Calu3 (cell line): ENCODE results near the gene SRSF12. TPM values are rescaled to one million over a fixed set of nuclear protein-coding genes. Genes with fewer than 3 reads are reported as not detected.

Experiments
- BruUV-seq: library from RNA; stranded (reverse); fragments of 400-500 nt; replicated peaks from 2 replicates; lab custom pipeline; 2021; lab: Mats Ljungman, UMichigan
- CTCF ChIA-PET: fragments of 300-600 bp; sonication (Branson Sonifier 250); formaldehyde crosslinking; loops from one replicate; lab custom pipeline; 2022; ENCODE audit warnings: antibody characterized with exemption; lab: Charles Lee
- DNase-seq: peaks from one replicate; pipeline ENCODE4 v3.0.0; 2022
- H3K27ac Mint-ChIP-seq: one replicate; pipeline ENCODE4 v1.8.0; 2022; ENCODE audit warnings: mixed read lengths; ENCODE audit not compliant: unreplicated experiment
- H3K27me3 Mint-ChIP-seq: one replicate; pipeline ENCODE4 v1.8.0; 2022; ENCODE audit warnings: mixed read lengths; ENCODE audit not compliant: unreplicated experiment
- H3K36me3 Mint-ChIP-seq: one replicate; pipeline ENCODE4 v1.8.0; 2022; ENCODE audit warnings: mild to moderate bottlenecking, moderate library complexity, mixed read lengths; ENCODE audit not compliant: insufficient read depth, unreplicated experiment
- H3K4me1 Mint-ChIP-seq: one replicate; pipeline ENCODE4 v1.8.0; 2022; ENCODE audit warnings: mild to moderate bottlenecking, low read depth, mixed read lengths; ENCODE audit not compliant: unreplicated experiment
- H3K4me3 Mint-ChIP-seq: one replicate; pipeline ENCODE4 v1.8.0; 2022; ENCODE audit warnings: mild to moderate bottlenecking, low read depth, moderate library complexity, mixed read lengths; ENCODE audit not compliant: unreplicated experiment
- H3K9me3 Mint-ChIP-seq: one replicate; pipeline ENCODE4 v1.8.0; 2022; ENCODE audit warnings: low read depth, mixed read lengths; ENCODE audit not compliant: unreplicated experiment
- intact Hi-C: fragments of 100-400 bp; cut with micrococcal nuclease; formaldehyde crosslinking; loops from one replicate; pipeline ENCODE4 v1.10.0; 2022; ENCODE audit not compliant: unreplicated experiment
- total RNA-seq: library from RNA; stranded (reverse); gene quantifications from 2 replicates; pipeline ENCODE4 v1.2.3, GENCODE V29; 2022
- TF ChIP-seq, protein P1 (sequence below): fragments of 200-600 bp; IDR thresholded peaks from one replicate; pipeline ENCODE4 v1.8.0; 2022; ENCODE audit warnings: antibody characterized with exemption; ENCODE audit not compliant: unreplicated experiment

SRSF12 gene
- total RNA-seq, 1 experiment from 2014 or later, result 1.8 TPM

DNA sequence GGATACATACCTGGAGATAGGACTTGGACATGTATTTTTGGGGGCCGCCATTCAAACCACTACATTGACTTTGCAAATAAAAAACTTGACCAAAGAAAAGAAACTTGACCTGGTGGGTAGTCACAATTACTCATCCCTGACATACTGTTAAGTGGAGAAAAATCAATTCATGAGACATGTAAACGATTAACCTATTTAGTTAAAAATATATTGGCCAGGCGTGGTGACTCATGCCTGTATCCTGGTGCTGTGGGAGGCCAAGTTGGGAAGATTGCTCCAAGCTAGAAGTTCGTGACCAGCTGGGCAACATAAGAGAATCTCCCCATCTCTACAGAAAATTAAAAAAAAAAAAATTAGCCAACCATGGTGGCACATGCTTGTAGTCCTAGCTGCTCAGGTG is 2.5 kb upstream of the SRSF12 start:
- Mint-ChIP-seq H3K4me3 (no peak overlapping the region), H3K4me1 (peaks cover 29% of the 10 kb centered on the region), H3K9me3 (peaks cover 2% of the 10 kb centered on the region), H3K27me3 (no peaks in the 10 kb centered on the region), H3K27ac (no peak overlapping the region), H3K36me3 (peaks cover 7% of the 10 kb centered on the region)
- TF ChIP-seq, protein P1, sequence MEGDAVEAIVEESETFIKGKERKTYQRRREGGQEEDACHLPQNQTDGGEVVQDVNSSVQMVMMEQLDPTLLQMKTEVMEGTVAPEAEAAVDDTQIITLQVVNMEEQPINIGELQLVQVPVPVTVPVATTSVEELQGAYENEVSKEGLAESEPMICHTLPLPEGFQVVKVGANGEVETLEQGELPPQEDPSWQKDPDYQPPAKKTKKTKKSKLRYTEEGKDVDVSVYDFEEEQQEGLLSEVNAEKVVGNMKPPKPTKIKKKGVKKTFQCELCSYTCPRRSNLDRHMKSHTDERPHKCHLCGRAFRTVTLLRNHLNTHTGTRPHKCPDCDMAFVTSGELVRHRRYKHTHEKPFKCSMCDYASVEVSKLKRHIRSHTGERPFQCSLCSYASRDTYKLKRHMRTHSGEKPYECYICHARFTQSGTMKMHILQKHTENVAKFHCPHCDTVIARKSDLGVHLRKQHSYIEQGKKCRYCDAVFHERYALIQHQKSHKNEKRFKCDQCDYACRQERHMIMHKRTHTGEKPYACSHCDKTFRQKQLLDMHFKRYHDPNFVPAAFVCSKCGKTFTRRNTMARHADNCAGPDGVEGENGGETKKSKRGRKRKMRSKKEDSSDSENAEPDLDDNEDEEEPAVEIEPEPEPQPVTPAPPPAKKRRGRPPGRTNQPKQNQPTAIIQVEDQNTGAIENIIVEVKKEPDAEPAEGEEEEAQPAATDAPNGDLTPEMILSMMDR, result no peak
- CTCF ChIA-PET, result interaction anchor here (0.7 to 1.4 kb wide), 5 partner anchors 85 to 314 kb away, joined by 3 to 12 read pairs (median 3); no protein-coding TSS in a partner anchor
- intact Hi-C loops, result loop anchor here (5.0 kb wide), 1 partner anchor 38 kb away; the partner anchor contains the start of gene PNRC1
- peak; percentile 54 for DNase-seq
- BruUV-seq, result no TSS peak

DNA sequence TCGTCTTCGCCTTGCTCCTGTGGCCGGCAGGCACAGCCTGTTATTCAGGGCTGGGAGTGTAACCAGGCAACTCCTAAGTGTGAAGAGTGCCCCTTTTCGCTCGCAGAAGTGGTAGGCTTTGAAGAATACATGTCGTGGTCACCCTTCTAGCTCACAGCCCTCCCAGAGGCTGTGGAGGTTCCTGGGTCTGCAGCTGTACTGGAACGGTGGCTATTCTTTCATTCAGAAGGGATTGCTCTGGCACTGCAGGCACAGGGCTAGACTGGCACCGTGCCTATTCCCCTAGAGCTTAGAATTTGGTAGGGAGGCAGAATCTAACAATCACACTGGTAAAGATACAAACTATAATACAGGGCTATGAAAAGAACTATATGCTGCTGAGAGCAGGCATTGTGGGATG is 1.1 kb upstream of the SRSF12 start:
- H3K27me3 Mint-ChIP-seq, result no peaks in the 10 kb centered on the region
- peaks cover 7% of the 10 kb centered on the region for H3K36me3 Mint-ChIP-seq
- H3K4me1 Mint-ChIP-seq, result peaks cover 29% of the 10 kb centered on the region
- intact Hi-C loops, result no loop called here
- peaks cover 2% of the 10 kb centered on the region for H3K9me3 Mint-ChIP-seq
- no peak overlapping the region for H3K4me3 Mint-ChIP-seq
- H3K27ac Mint-ChIP-seq, result no peak overlapping the region
- TF ChIP-seq, protein P1, result no peak
- BruUV-seq, result no TSS peak
- no peak for DNase-seq
- CTCF ChIA-PET, result no interaction called here

DNA sequence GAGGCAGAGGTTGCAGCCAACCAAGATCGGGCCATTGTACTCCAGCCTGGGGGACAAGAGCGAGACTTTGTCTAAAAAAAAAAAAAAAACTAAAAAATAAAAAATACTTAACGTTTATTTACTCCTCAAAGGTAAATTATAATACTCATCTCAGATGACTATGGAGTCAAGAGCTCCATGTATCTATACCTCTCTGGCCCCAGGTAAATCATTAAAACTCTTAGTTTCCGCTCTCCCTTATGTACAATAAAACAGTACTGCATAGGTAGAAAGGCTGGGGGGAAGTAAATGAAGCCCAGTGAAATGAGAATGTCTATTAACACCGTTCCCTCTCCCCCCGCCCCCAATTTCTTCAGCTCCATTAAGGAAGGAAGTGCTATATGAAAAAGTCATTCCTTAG is 1.2 kb downstream of the SRSF12 start:
- intact Hi-C loops, result no loop called here
- TF ChIP-seq, protein P1, result no peak
- Mint-ChIP-seq H3K27me3 (no peaks in the 10 kb centered on the region), H3K4me3 (peak overlapping the region; percentile 81), H3K4me1 (peaks cover 29% of the 10 kb centered on the region), H3K27ac (no peak overlapping the region), H3K9me3 (peaks cover 2% of the 10 kb centered on the region), H3K36me3 (peaks cover 7% of the 10 kb centered on the region)
- CTCF ChIA-PET, result interaction anchor here (1.0 to 1.2 kb wide), 2 partner anchors 23 to 31 kb away, joined by 3 to 4 read pairs; no protein-coding TSS in a partner anchor
- BruUV-seq, result no TSS peak
- DNase-seq, result no peak

DNA sequence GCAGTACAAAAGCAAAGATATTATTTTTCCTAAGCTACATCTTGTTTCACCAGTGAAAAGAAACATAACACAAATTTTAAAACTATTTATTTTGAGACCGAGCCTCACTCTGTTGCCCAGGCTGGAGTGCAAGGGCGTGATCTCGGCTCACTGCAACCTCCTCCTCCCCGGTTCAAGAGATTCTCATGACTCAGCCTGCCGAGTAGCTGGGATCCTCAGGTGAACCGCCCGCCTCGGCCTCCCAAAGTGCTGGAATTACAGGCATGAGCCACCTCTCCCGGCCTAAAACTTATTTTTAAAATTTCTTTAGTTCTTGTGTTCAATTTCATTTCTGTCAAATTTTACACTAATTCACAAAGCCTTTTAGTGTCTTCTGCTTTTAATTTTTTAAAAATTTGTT is 5.9 kb downstream of the SRSF12 start:
- intact Hi-C loops, result no loop called here
- H3K27ac Mint-ChIP-seq, result no peak overlapping the region
- H3K36me3 Mint-ChIP-seq, result peaks cover 1% of the 10 kb centered on the region
- CTCF ChIA-PET, result no interaction called here
- no TSS peak for BruUV-seq
- no peak overlapping the region for H3K4me3 Mint-ChIP-seq
- H3K9me3 Mint-ChIP-seq, result no peaks in the 10 kb centered on the region
- peaks cover 3% of the 10 kb centered on the region for H3K4me1 Mint-ChIP-seq
- no peaks in the 10 kb centered on the region for H3K27me3 Mint-ChIP-seq
- no peak for DNase-seq
- TF ChIP-seq, protein P1, result no peak
